ENCODE measurements around the gene ERC2.

- TF ChIP-seq YY1 (IDR thresholded peaks at IDR 0.05; ENCODE audit: insufficient read depth, insufficient replicate concordance, low read depth, low read length) = no peak
- TF ChIP-seq ARID2 (CRISPR knock-in tag; IDR thresholded peaks at IDR 0.05; ENCODE audit: borderline replicate concordance) = no peak
- TF ChIP-seq SRSF9 (IDR thresholded peaks at IDR 0.05; ENCODE audit: borderline replicate concordance, insufficient read depth, low read depth, low read length, poor library complexity, severe bottlenecking) = no peak
- TF ChIP-seq CTCF (CRISPR knock-in tag; IDR thresholded peaks at IDR 0.05) = no peak
- no peak for TF ChIP-seq ATF3 (CRISPR knock-in tag; IDR thresholded peaks at IDR 0.05)
- TF ChIP-seq ZSCAN25 (CRISPR knock-in tag; IDR thresholded peaks at IDR 0.05) = no peak
- TF ChIP-seq FOXO4 (CRISPR knock-in tag; conservative IDR thresholded peaks at IDR 0.05) = no peak
- TF ChIP-seq CREB1 (IDR thresholded peaks at IDR 0.05) = no peak
- no peak for TF ChIP-seq CREB1 (CRISPR knock-in tag; IDR thresholded peaks at IDR 0.05)
- TF ChIP-seq HNRNPLL (IDR thresholded peaks at IDR 0.05; ENCODE audit: low read depth, low read length, poor library complexity, severe bottlenecking) = no peak
- TF ChIP-seq HINFP (CRISPR knock-in tag; IDR thresholded peaks at IDR 0.05; ENCODE audit: low read depth) = no peak
- no peak for TF ChIP-seq TFE3 (CRISPR knock-in tag; IDR thresholded peaks at IDR 0.05)
Observed at GRCh38 chr3:56130036-56130435, 338.2 kb downstream of the ERC2 start.
